Tibial nerve (tissue), 3 donors: ENCODE results near the gene MARCHF10.

Experiments
- CTCF ChIP-seq, 5 experiments: fragments of 200-600 bp in 3 of 5; fragments of 450-650 bp in 2 of 5; sonication (generic) in 3 of 5; IDR thresholded peaks; one replicate each; pipeline ENCODE4 v1.5.1; 2016 to 2019; ENCODE audit warnings: antibody characterized with exemption in 5 of 5, mild to moderate bottlenecking in 3 of 5, moderate library complexity in 2 of 5
- POLR2A ChIP-seq, 2 donors: fragments of 450-650 bp; IDR thresholded peaks; one replicate each; pipeline ENCODE4 v1.6.1; 2017; ENCODE audit warnings: antibody characterized with exemption in 2 of 2, mild to moderate bottlenecking in 2 of 2, moderate library complexity in 2 of 2

- TF ChIP-seq CTCF (IDR thresholded peaks at IDR 0.05): no peak
- TF ChIP-seq POLR2A (IDR thresholded peaks at IDR 0.05): no peak
Observed at GRCh38 chr17:62673614-62674362, 134.3 kb downstream of the MARCHF10 start.
